GM23338 (cell line): ENCODE data around the gene SMARCE1. TPM values are rescaled to one million over a fixed set of nuclear protein-coding genes. Genes with fewer than 3 reads are reported as not detected.

Experiments used
- ATAC-seq: fragments of 200-7000 bp; cut with Tn5 transposase; 3 replicates; pipeline ENCODE4 v1.9.1; 2020
- DNase-seq: peaks from one replicate; pipeline ENCODE4 v3.0.0-alpha.2; 2015; ENCODE audit warnings: low spot score
- H2AFZ ChIP-seq: fragments of 200-600 bp; sonication (generic); 2 replicates; pipeline ENCODE4 v1.8.0; 2016; ENCODE audit warnings: antibody characterized with exemption, mild to moderate bottlenecking, moderate library complexity
- H3F3A ChIP-seq: fragments of 200-600 bp; sonication (generic); replicated peaks from 2 replicates; pipeline ENCODE4 v1.8.0; 2017; ENCODE audit warnings: antibody characterized with exemption, mixed run types, low read depth
- H3K27ac ChIP-seq: fragments of 200-600 bp; sonication (generic); 2 replicates; pipeline ENCODE4 v1.6.1; 2016; ENCODE audit warnings: low read depth
- H3K27me3 ChIP-seq: fragments of 200-600 bp; sonication (generic); 2 replicates; pipeline ENCODE4 v1.8.0; 2016; ENCODE audit warnings: mild to moderate bottlenecking, mixed run types, moderate library complexity; ENCODE audit not compliant: insufficient read depth
- H3K36me3 ChIP-seq: fragments of 200-600 bp; sonication (generic); 2 replicates; pipeline ENCODE4 v1.8.0; 2016; ENCODE audit warnings: mild to moderate bottlenecking; ENCODE audit not compliant: insufficient read depth
- H3K4me1 ChIP-seq: fragments of 200-600 bp; sonication (generic); 2 replicates; pipeline ENCODE4 v1.8.0; 2016; ENCODE audit warnings: mild to moderate bottlenecking, moderate library complexity; ENCODE audit not compliant: insufficient read depth
- H3K4me2 ChIP-seq: fragments of 200-600 bp; sonication (generic); 2 replicates; pipeline ENCODE4 v1.7.1; 2017; ENCODE audit warnings: mixed run types
- H3K4me3 ChIP-seq: fragments of 200-600 bp; sonication (generic); 2 replicates; pipeline ENCODE4 v1.6.1; 2016; ENCODE audit warnings: mixed run types
- H3K79me2 ChIP-seq: fragments of 200-600 bp; sonication (generic); replicated peaks from 2 replicates; pipeline ENCODE4 v1.8.0; 2017; ENCODE audit warnings: mild to moderate bottlenecking; ENCODE audit not compliant: insufficient read depth
- H3K9me2 ChIP-seq: fragments of 200-600 bp; sonication (generic); 2 replicates; pipeline ENCODE4 v1.8.0; 2017; ENCODE audit not compliant: insufficient read depth
- H4K20me1 ChIP-seq: fragments of 200-600 bp; sonication (generic); replicated peaks from 2 replicates; pipeline ENCODE4 v1.8.0; 2017; ENCODE audit warnings: mild to moderate bottlenecking; ENCODE audit not compliant: insufficient read depth
- H3K27ac Mint-ChIP-seq: 2 replicates; pipeline ENCODE4 v1.8.0; 2020; ENCODE audit warnings: inconsistent platforms, mild to moderate bottlenecking, moderate library complexity, mixed read lengths
- H3K27me3 Mint-ChIP-seq: 3 replicates; pipeline ENCODE4 v1.8.0; 2022; ENCODE audit warnings: low read depth, mild to moderate bottlenecking, moderate library complexity, mixed read lengths, inconsistent platforms; ENCODE audit not compliant: insufficient read depth, poor library complexity
- H3K36me3 Mint-ChIP-seq: 3 replicates; pipeline ENCODE4 v1.8.0; 2021; ENCODE audit warnings: low read depth, mild to moderate bottlenecking, inconsistent platforms, moderate library complexity, mixed read lengths
- H3K4me1 Mint-ChIP-seq: 3 replicates; pipeline ENCODE4 v1.8.0; 2020; ENCODE audit warnings: mild to moderate bottlenecking, inconsistent platforms, mixed read lengths
- H3K4me3 Mint-ChIP-seq: 3 replicates; pipeline ENCODE4 v1.8.0; 2021; ENCODE audit warnings: moderate library complexity, mild to moderate bottlenecking, inconsistent platforms, mixed read lengths
- H3K9me3 Mint-ChIP-seq: 3 replicates; pipeline ENCODE4 v1.8.0; 2020; ENCODE audit warnings: moderate library complexity, mild to moderate bottlenecking, inconsistent platforms, mixed read lengths
- CTCF ChIP-seq, 2 experiments: fragments of 200-600 bp in 1 of 2; sonication (generic) in 1 of 2; conservative IDR thresholded peaks; 2 replicates each; pipeline versions ENCODE4 v1.5.1 to v1.6.1; 2016 to 2017; ENCODE audit warnings: antibody characterized with exemption in 2 of 2, low read depth in 2 of 2, mild to moderate bottlenecking in 2 of 2, moderate library complexity in 1 of 2
- ETS1 ChIP-seq: IDR thresholded peaks from 2 replicates; pipeline ENCODE4 v1.6.1; 2016; ENCODE audit warnings: antibody characterized with exemption
- EZH2 ChIP-seq: fragments of 200-600 bp; sonication (generic); IDR thresholded peaks from one replicate; pipeline ENCODE4 v1.8.0; 2017; ENCODE audit warnings: antibody characterized with exemption, mild to moderate bottlenecking, low read depth; ENCODE audit not compliant: unreplicated experiment
- EZH2phosphoT487 ChIP-seq: fragments of 200-600 bp; sonication (generic); IDR thresholded peaks from one replicate; pipeline ENCODE4 v1.8.1; 2018; ENCODE audit warnings: antibody characterized with exemption; ENCODE audit not compliant: unreplicated experiment
- NANOG ChIP-seq: IDR thresholded peaks from 2 replicates; pipeline ENCODE4 v1.6.1; 2016; ENCODE audit warnings: antibody characterized with exemption, borderline replicate concordance
- POLR2AphosphoS5 ChIP-seq: IDR thresholded peaks from 2 replicates; pipeline ENCODE4 v1.6.1; 2016; ENCODE audit warnings: antibody characterized with exemption, low read depth
- REST ChIP-seq: IDR thresholded peaks from one replicate; pipeline ENCODE4 v1.6.1; 2018; ENCODE audit warnings: antibody characterized with exemption; ENCODE audit not compliant: unreplicated experiment
- STAT1 ChIP-seq: IDR thresholded peaks from one replicate; pipeline ENCODE4 v1.6.1; 2016; ENCODE audit warnings: antibody characterized with exemption; ENCODE audit not compliant: unreplicated experiment
- ZNF114 ChIP-seq: fragments of 250-450 bp; sonication (Bioruptor Pico); IDR thresholded peaks from 2 replicates; pipeline ENCODE4 v1.5.0; 2020; ENCODE audit warnings: mild to moderate bottlenecking, moderate library complexity
- ZNF462 ChIP-seq: fragments of 250-450 bp; sonication (Bioruptor Pico); IDR thresholded peaks from 2 replicates; pipeline ENCODE4 v1.5.0; 2020; ENCODE audit warnings: mild to moderate bottlenecking, moderate library complexity
- polyA plus RNA-seq: library from polyadenylated mRNA; unstranded; fragments of >200 nt; fragmentation: Nextera tagmentation; extraction: Ambion mirVana; gene quantifications from 2 replicates; pipeline ENCODE4 v1.2.1, GENCODE V29; 2016
- total RNA-seq: library from RNA; depleted of rRNA; stranded (reverse); fragments of >200 nt; shearing (Covaris generic); gene quantifications from 2 replicates; pipeline ENCODE4 v1.2.3, GENCODE V29; 2014

The SMARCE1 gene
- total and polyA plus RNA-seq, 2 experiments from 2014 or later: 101 to 258 TPM

DNA sequence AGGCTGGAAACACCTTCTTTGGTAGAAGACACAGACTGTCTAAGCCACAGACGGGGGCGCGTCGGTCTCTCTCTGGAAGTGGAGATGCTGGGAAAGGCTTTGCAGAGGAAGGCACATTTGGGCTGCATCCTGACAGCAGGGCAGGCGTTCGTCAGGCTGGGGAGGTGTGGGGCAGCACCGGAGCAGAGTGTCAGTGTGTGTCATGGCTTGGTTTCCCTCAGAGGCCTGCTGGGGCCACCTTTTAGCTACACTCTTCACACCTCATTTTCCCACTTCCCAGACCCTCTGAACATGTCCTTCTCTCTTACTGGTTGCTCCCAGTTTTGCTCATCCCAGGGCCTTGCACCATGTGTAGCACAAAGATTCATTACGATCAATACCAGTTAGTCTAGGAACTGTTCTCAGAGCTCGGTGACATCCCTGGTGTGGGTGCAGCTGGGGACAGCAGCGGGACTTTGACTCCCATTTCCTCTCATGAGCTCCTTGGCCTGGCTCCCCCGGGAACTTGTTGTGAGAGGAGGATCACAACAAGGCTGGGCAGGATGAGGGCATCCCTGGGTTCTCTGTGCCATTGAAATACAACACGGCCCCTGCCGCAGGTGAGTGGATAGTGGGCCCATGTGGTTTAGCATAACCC is 33.1 kb downstream of the SMARCE1 start:
- no peaks in the 10 kb centered on the region for H3F3A ChIP-seq
- no peaks in the 10 kb centered on the region for H3K79me2 ChIP-seq
- H3K27me3 ChIP-seq: no peaks in the 10 kb centered on the region
- H3K4me2 ChIP-seq: no peak overlapping the region
- H3K27me3 Mint-ChIP-seq: peaks cover 8% of the 10 kb centered on the region
- no peak for TF ChIP-seq REST
- TF ChIP-seq EZH2: no peak
- no peak for TF ChIP-seq STAT1
- TF ChIP-seq NANOG: no peak
- TF ChIP-seq CTCF (conservative IDR thresholded peaks at IDR 0.05; ENCODE audit: low read depth in 2 of 2): no peak
- TF ChIP-seq POLR2AphosphoS5: no peak
- TF ChIP-seq ZNF462 (CRISPR knock-in tag): no peak
- TF ChIP-seq EZH2phosphoT487: no peak
- TF ChIP-seq ZNF114 (CRISPR knock-in tag): no peak
- TF ChIP-seq ETS1: no peak
- H3K4me3 Mint-ChIP-seq: no peak overlapping the region
- H3K9me2 ChIP-seq: no peaks in the 10 kb centered on the region
- H3K27ac ChIP-seq: no peak overlapping the region
- H3K9me3 Mint-ChIP-seq: no peaks in the 10 kb centered on the region
- no peaks in the 10 kb centered on the region for H3K4me1 ChIP-seq
- H3K27ac Mint-ChIP-seq: no peak overlapping the region
- peaks cover 7% of the 10 kb centered on the region for H3K4me1 Mint-ChIP-seq
- no peak overlapping the region for H3K4me3 ChIP-seq
- DNase-seq (no peak), ATAC-seq (no peak)
- no peaks in the 10 kb centered on the region for H3K36me3 ChIP-seq
- no peaks in the 10 kb centered on the region for H4K20me1 ChIP-seq
- H2AFZ ChIP-seq: no peak overlapping the region; the same call in 1 of the 2 replicates
- H3K36me3 Mint-ChIP-seq: no peaks in the 10 kb centered on the region
